Kidney epithelial cell (primary cell): ENCODE results near the gene UQCRC2. TPM values are rescaled to one million over a fixed set of nuclear protein-coding genes. Genes with fewer than 3 reads are reported as not detected.

Experiments used
- DNase-seq: peaks from one replicate; pipeline ENCODE4 v3.0.0-alpha.2; 2010; ENCODE audit warnings: low read depth
- H3K27me3 ChIP-seq: 2 replicates; pipeline ENCODE4 v1.6.0; 2011; ENCODE audit warnings: low read length; ENCODE audit not compliant: control insufficient read depth, insufficient read depth
- H3K36me3 ChIP-seq: 2 replicates; pipeline ENCODE4 v1.5.1; 2011; ENCODE audit warnings: low read length; ENCODE audit not compliant: control insufficient read depth, insufficient read depth
- H3K4me3 ChIP-seq: 2 replicates; pipeline ENCODE4 v1.5.1; 2011; ENCODE audit warnings: low read depth, mild to moderate bottlenecking, control low read depth, low read length
- CTCF ChIP-seq: IDR thresholded peaks from 2 replicates; pipeline ENCODE4 v1.5.1; 2011; ENCODE audit warnings: mild to moderate bottlenecking, moderate library complexity, low read length, control low read depth, inconsistent platforms; ENCODE audit not compliant: insufficient read depth, poor library complexity, severe bottlenecking
- total RNA-seq: library from RNA; depleted of rRNA; stranded (reverse); fragments of >200 nt; gene quantifications from 2 replicates; pipeline ENCODE4 v1.2.3, GENCODE V29; 2015

Gene UQCRC2
- total RNA-seq, 1 donor from 2014 or later: 102 TPM

GRCh38 chr16:21957714-21958346, 4.7 kb downstream of the UQCRC2 start:
- no peak for TF ChIP-seq CTCF
- no peak for DNase-seq
- Histone ChIP-seq H3K4me3 (no peak overlapping the region), H3K36me3 (peaks cover 4% of the 10 kb centered on the region), H3K27me3 (no peaks in the 10 kb centered on the region)

GRCh38 chr16:21959050-21959449, 5.9 kb downstream of the UQCRC2 start:
- Histone ChIP-seq H3K4me3 (no peak overlapping the region), H3K36me3 (peaks cover 6% of the 10 kb centered on the region), H3K27me3 (no peaks in the 10 kb centered on the region)
- no peak for TF ChIP-seq CTCF
- no peak for DNase-seq

GRCh38 chr16:21962475-21962874, 9.3 kb downstream of the UQCRC2 start:
- TF ChIP-seq CTCF: no peak
- H3K27me3 ChIP-seq: no peaks in the 10 kb centered on the region
- H3K4me3 ChIP-seq: no peak overlapping the region
- no peak for DNase-seq
- peaks cover 8% of the 10 kb centered on the region for H3K36me3 ChIP-seq

- TF ChIP-seq CTCF: no peak
- Histone ChIP-seq H3K4me3 (no peak overlapping the region), H3K36me3 (peaks cover 8% of the 10 kb centered on the region), H3K27me3 (no peaks in the 10 kb centered on the region)
- no peak for DNase-seq
These were observed 10.7 kb downstream of the UQCRC2 start for GRCh38 chr16:21963887-21964286.

GRCh38 chr16:21964353-21964752, 11.2 kb downstream of the UQCRC2 start:
- H3K27me3 ChIP-seq: no peaks in the 10 kb centered on the region
- peaks cover 8% of the 10 kb centered on the region for H3K36me3 ChIP-seq
- H3K4me3 ChIP-seq: no peak overlapping the region
- TF ChIP-seq CTCF: no peak
- DNase-seq: no peak

- no peak for TF ChIP-seq CTCF
- Histone ChIP-seq H3K4me3 (no peak overlapping the region), H3K36me3 (peaks cover 1% of the 10 kb centered on the region), H3K27me3 (no peaks in the 10 kb centered on the region)
- no peak for DNase-seq
These were observed 18.7 kb downstream of the UQCRC2 start for GRCh38 chr16:21971856-21972255.
